ENCODE results near the gene GPR55.

DNA sequence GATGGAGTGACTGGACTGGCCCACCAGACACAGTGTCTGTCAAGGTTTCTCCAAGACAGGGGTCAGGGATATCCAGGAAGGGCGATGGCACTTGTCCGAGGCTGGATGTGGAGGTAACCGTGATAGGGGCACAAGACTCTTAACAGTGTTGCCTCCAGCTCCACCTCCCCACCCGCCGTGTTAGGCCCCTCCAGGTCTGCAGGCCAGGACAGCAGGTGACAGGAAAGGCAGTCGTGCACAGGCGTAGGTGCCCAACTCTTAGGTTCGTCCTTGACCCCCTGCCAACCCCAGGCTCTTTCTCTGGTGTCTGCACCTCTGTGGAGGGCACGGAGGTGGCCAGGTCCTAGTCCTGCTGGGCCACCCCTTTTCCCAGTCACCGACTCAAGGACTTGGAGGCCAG lies 50.2 kb downstream of the GPR55 start:
- TF ChIP-seq, protein P1, sequence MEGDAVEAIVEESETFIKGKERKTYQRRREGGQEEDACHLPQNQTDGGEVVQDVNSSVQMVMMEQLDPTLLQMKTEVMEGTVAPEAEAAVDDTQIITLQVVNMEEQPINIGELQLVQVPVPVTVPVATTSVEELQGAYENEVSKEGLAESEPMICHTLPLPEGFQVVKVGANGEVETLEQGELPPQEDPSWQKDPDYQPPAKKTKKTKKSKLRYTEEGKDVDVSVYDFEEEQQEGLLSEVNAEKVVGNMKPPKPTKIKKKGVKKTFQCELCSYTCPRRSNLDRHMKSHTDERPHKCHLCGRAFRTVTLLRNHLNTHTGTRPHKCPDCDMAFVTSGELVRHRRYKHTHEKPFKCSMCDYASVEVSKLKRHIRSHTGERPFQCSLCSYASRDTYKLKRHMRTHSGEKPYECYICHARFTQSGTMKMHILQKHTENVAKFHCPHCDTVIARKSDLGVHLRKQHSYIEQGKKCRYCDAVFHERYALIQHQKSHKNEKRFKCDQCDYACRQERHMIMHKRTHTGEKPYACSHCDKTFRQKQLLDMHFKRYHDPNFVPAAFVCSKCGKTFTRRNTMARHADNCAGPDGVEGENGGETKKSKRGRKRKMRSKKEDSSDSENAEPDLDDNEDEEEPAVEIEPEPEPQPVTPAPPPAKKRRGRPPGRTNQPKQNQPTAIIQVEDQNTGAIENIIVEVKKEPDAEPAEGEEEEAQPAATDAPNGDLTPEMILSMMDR (conservative IDR thresholded peaks at IDR 0.05; ENCODE audit: low read depth, low read length) = no peak
- TF ChIP-seq EZH2 (IDR thresholded peaks at IDR 0.05; ENCODE audit: low read length, unreplicated experiment) = no peak
